ENCODE measurements around the gene FBF1. TPM values are rescaled to one million over a fixed set of nuclear protein-coding genes. Genes with fewer than 3 reads are reported as not detected.

The FBF1 gene
- total RNA-seq, 4 donors from 2014 or later: 2.5 to 6.4 (median 5.8) TPM

GRCh38 chr17:75950421-75950820, 9.6 kb upstream of the FBF1 start:
- Histone ChIP-seq H3K27me3 (no peaks in the 10 kb centered on the region), H3K9me3 (no peaks in the 10 kb centered on the region), H3K4me1 (peaks cover 0 to 14% of the 10 kb centered on the region in 2 donors), H3K4me3 (no peak overlapping the region), H3K36me3 (peaks cover 0 to 95% of the 10 kb centered on the region in 2 donors), H3K27ac (peak overlapping the region in 3 of 4 donors; percentile 4 to 31 (median 15))
- DNase-seq (no peak), ATAC-seq (peak; percentile 58 to 60)
- TF ChIP-seq CTCF (IDR thresholded peaks at IDR 0.05 in 4 of 5, conservative IDR thresholded peaks at IDR 0.05 in 1 of 5) (no peak), POLR2A (IDR thresholded peaks at IDR 0.05) (no peak)
- intact Hi-C loops (cut with DNase I; ENCODE audit: low total_unique reads): no loop called here
- in situ Hi-C loops (cut with MboI; ENCODE audit: low sequenced_read_pairs in 4 of 4): no loop called here

- peak in 1 of 2 donors; percentile 67 for ATAC-seq
- in situ Hi-C loops (cut with MboI; ENCODE audit: low sequenced_read_pairs in 4 of 4): no loop called here
- Histone ChIP-seq H3K36me3 (peaks cover 0 to 45% of the 10 kb centered on the region in 2 donors), H3K4me3 (no peak overlapping the region), H3K4me1 (peaks cover 11 to 32% of the 10 kb centered on the region in 2 donors), H3K9me3 (no peaks in the 10 kb centered on the region), H3K27me3 (no peaks in the 10 kb centered on the region), H3K27ac (peak overlapping the region in 3 of 4 donors; percentile 25 to 76 (median 27))
- no peak for DNase-seq
- TF ChIP-seq CTCF (IDR thresholded peaks at IDR 0.05 in 4 of 5, conservative IDR thresholded peaks at IDR 0.05 in 1 of 5) (no peak), POLR2A (IDR thresholded peaks at IDR 0.05) (no peak)
- intact Hi-C loops (cut with DNase I; ENCODE audit: low total_unique reads): no loop called here
Measured at GRCh38 chr17:75945211-75945610, 4.4 kb upstream of the FBF1 start.

- H3K9me3 ChIP-seq: no peaks in the 10 kb centered on the region
- TF ChIP-seq POLR2A (IDR thresholded peaks at IDR 0.05) (no peak), CTCF (IDR thresholded peaks at IDR 0.05 in 4 of 5, conservative IDR thresholded peaks at IDR 0.05 in 1 of 5) (no peak)
- H3K4me1 ChIP-seq: peaks cover 11 to 35% of the 10 kb centered on the region in 2 donors
- DNase-seq (no peak), ATAC-seq (no peak)
- in situ Hi-C loops (cut with MboI; ENCODE audit: low sequenced_read_pairs in 4 of 4): no loop called here
- H3K4me3 ChIP-seq: no peak overlapping the region
- H3K36me3 ChIP-seq: peaks cover 0 to 27% of the 10 kb centered on the region in 2 donors
- no peaks in the 10 kb centered on the region for H3K27me3 ChIP-seq
- peak overlapping the region in 1 of 4 donors; percentile 76 for H3K27ac ChIP-seq
- intact Hi-C loops (cut with DNase I; ENCODE audit: low total_unique reads): no loop called here
Measured at GRCh38 chr17:75943491-75943890, 2.6 kb upstream of the FBF1 start.

GRCh38 chr17:75942473-75942872, 1.6 kb upstream of the FBF1 start:
- no peak overlapping the region for H3K4me3 ChIP-seq
- peaks cover 11 to 35% of the 10 kb centered on the region in 2 donors for H3K4me1 ChIP-seq
- ATAC-seq (no peak), DNase-seq (no peak)
- no peaks in the 10 kb centered on the region for H3K27me3 ChIP-seq
- no peaks in the 10 kb centered on the region for H3K9me3 ChIP-seq
- in situ Hi-C loops (cut with MboI; ENCODE audit: low sequenced_read_pairs in 4 of 4) (no loop called here), intact Hi-C loops (cut with DNase I; ENCODE audit: low total_unique reads) (no loop called here)
- no peak overlapping the region for H3K27ac ChIP-seq
- no peak for TF ChIP-seq CTCF (IDR thresholded peaks at IDR 0.05 in 4 of 5, conservative IDR thresholded peaks at IDR 0.05 in 1 of 5)
- TF ChIP-seq POLR2A (IDR thresholded peaks at IDR 0.05): no peak
- peaks cover 0 to 17% of the 10 kb centered on the region in 2 donors for H3K36me3 ChIP-seq

- ATAC-seq (no peak), DNase-seq (peak in 1 of 2 donors; percentile 18)
- intact Hi-C loops (cut with DNase I; ENCODE audit: low total_unique reads): loop anchor here (1.0 to 2.0 kb wide), 2 partner anchors 36 to 37 kb away; partner anchors contain the start of genes ACOX1 and TEN1
- H3K27ac ChIP-seq: peak overlapping the region; percentile 35 to 86 (median 54)
- peaks cover 11 to 35% of the 10 kb centered on the region in 2 donors for H3K4me1 ChIP-seq
- H3K36me3 ChIP-seq: peaks cover 0 to 7% of the 10 kb centered on the region in 2 donors
- no peaks in the 10 kb centered on the region for H3K9me3 ChIP-seq
- peak overlapping the region; percentile 72 to 99 (median 86) for H3K4me3 ChIP-seq
- in situ Hi-C loops (cut with MboI; ENCODE audit: low sequenced_read_pairs in 4 of 4): no loop called here
- no peak for TF ChIP-seq CTCF (IDR thresholded peaks at IDR 0.05 in 4 of 5, conservative IDR thresholded peaks at IDR 0.05 in 1 of 5)
- no peak for TF ChIP-seq POLR2A (IDR thresholded peaks at IDR 0.05)
- H3K27me3 ChIP-seq: no peaks in the 10 kb centered on the region
Measured at GRCh38 chr17:75941442-75941819, 589 bp upstream of the FBF1 start.
